Inflammatory macrophage (primary cell): ENCODE data around the gene TYMP.

ENCODE experiments used
- DNase-seq, 2 donors: peaks; one replicate each; pipeline ENCODE4 v3.0.0-alpha.2; 2020 to 2022
- total RNA-seq, 18 experiments: gene quantifications; one replicate each; lab custom pipeline; 2026; ENCODE audit warnings: mixed read lengths in 6 of 18, inconsistent platforms in 2 of 18; lab: John Stamatoyannopoulos, UW

Gene TYMP
- 88.5 to 402 (median 126) reads per million in 18 experiments for total RNA-seq

DNA sequence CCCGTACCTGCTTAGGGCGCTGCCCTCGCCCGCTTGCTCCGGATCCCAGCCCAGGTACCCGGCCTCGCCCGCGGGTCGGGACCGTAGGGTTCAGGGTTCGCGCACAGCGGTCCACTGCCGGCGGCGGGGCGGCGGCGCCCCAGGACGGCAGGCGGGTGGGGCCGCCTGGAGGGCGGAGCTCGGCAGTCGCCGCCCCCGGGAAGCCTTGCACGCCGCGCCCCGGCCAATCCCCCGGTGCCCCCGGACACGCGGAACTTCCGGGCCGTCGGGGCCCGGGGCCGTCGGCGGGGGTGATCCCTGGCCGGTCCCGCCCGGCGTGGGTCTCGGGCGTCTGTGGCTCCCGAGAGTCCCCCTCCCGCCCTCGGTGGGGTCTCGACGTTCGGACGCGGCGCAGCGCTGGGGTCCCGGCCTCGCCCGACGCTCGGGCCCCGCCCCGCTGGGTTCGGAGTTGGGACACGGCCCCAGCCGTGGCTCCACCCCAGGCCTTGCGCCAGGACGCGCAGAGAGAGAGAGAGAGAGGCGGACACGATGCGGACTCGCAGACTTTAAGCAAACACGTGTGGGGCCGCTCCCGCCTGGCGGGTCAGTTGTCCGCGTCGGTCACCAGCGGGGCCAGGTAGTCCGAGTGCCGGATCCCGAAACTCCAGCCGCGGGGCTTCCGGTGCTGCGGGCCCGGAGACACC, at the start of gene TYMP:
TYMP (minus strand) TSS at position 116 of the 683 bp plus-strand sequence. CDS start 303 bp downstream, outside the sequence.
- DNase-seq = peak; percentile 92 to 94

GRCh38 chr22:50578776-50579310, 49.0 kb upstream of the TYMP start:
- DNase-seq = no peak

DNA sequence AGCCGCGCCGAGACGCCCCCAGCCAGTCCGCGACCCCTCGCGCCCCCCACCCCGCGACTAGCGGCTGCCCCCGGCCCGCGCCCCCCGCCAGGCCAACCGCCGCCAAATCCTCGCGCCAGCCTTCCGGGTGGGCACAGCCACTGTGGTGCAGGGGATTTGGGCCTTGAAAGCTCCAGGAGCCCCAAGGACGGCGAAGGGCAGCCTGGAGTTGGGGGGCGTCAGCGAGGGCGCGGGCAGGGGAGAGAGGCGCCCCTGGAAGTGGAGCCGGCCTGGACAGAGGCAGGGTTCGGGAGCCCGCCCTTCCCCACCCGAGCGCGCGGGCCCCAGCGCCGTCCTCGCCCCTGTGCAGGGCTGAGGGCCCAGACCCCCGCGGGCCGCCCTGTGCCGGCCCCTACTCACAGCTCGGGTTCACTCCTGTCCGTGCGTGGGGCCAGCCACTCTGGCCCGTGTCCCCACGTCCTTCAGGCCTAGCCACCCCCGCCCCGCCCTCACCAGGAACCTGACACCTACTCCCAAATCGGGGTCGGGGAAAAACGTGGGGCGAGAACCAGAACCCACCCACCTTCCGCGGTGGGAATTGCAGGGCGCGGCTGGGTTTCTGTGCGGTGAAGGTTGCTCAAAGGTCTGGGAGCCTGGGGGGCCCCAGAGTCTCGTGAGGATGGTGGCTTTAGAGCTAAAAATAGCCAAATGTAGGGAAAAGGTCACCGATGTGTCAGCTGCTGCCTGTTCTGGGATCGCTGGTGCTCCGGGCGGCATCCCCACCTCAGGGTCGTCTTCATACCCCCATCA, 48.4 kb upstream of the TYMP start, which contains the start of gene CPT1B:
CPT1B (minus strand) TSS at position 441 of the 789 bp plus-strand sequence. CDS start 512 bp downstream, outside the sequence.
- DNase-seq = peak in 1 of 2 donors; percentile 15

GRCh38 chr22:50577697-50577986, 47.8 kb upstream of the TYMP start:
- DNase-seq = no peak

DNA sequence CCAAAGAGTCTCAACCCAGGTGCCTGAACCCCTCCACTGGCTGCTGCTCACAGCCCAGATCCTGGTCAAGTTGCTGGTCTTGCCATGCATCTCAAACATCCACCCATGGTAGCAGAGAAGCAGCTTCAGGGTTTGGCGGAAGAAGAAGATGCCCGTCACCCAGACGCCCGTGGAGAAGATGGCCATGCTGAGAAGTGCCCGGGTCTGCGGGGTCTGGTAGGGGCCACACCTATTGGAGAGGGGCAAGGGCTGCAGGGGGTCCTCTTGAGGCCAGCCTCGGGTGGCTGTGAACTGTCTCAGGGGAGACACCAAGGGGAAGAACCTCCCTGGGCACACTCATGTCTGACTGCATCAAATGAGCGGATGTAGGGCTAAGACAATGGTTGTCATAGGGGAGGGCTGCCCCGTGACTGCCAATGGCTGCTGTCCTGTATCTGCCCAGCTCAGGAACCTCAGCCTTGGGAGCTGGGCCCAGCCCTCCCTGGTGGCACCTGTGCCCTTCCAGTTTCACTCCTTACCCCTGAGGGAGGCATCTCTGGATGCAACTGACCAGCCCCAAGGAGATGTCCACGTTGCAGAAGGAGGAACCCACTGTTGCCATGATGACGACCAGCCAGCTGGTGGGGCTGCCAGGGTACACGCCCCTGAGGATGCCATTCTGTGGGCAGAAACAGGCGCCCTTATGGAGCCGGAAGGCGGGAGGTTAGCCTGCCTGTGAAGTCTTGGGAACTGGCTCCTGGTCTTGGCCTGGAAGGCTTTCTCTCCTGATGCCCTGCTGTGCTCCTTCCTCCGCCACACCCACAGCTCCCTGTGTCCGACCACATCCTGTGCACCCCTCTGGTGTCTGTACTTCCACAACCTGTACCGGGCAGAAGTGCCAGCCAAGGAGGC, 47.2 kb upstream of the TYMP start:
- peak in 1 of 2 donors; percentile 9 for DNase-seq

GRCh38 chr22:50576070-50576469, 46.3 kb upstream of the TYMP start:
- DNase-seq = peak in 1 of 2 donors; percentile 27

GRCh38 chr22:50575426-50575941, 45.7 kb upstream of the TYMP start:
- no peak for DNase-seq

DNA sequence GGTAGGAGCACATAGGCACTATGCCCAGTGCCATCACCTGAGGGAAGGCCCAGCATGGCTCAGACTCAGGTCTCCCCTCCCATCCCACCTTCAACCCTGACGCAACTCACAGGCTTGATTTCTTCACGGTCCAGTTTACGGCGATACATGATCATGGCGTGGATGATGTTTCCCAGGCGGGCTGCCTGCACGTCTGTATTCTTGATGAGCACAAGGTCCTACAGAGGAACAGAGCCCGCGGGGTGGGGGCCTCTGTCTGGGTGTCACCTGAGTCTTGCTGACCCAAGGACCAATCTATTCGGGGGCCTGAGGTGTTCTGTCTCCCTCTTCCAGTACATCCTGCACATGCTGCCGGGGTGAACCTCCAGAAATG, 44.6 kb upstream of the TYMP start:
- no peak for DNase-seq

GRCh38 chr22:50573491-50574382, 43.9 kb upstream of the TYMP start:
- no peak for DNase-seq

DNA sequence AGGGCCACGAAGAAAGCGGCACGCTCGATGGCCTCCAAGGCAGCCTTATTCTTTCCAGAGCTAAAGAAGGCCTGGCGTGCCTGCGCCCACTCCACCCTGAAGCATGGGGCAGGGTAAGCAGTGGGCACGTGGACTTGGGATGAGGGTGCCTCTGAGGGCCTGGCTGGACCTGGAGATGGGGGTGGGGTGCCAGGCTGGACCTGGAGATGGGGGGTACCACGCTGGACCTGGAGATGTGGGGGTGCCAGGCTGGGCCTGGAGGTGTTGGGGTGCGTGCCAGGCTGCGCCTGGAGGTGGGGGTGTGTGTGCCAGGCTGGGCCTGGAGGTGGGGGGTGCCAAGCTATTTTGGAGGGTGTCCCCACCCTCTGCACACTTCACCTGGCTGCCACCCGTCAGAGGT, 43.2 kb upstream of the TYMP start:
- DNase-seq = no peak

GRCh38 chr22:50571264-50572175, 41.7 kb upstream of the TYMP start:
- no peak for DNase-seq

DNA sequence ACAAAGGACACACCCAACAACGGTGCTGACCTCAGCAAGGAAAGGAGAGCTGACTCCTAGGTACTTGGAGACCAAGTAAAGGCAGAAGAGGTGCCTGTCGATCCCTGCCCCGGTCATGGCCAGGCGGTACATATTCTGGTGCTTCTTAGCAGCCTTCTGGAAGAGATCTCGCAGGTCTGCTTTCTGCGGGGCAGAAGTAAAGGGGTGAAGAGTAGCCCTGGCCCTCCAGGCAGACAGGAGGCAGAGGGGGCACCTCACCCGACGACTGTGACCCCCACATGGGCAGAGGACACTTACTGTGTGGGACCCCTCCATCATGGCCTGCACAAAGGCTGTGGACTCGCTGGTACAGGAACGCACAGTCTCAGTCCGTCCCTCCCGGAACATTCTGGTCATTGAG, 41.0 kb upstream of the TYMP start:
- DNase-seq = no peak

- no peak for DNase-seq
These were observed 40.2 kb upstream of the TYMP start for GRCh38 chr22:50569896-50570535.

- no peak for DNase-seq
These were observed 39.2 kb upstream of the TYMP start for GRCh38 chr22:50569041-50569459.

DNA sequence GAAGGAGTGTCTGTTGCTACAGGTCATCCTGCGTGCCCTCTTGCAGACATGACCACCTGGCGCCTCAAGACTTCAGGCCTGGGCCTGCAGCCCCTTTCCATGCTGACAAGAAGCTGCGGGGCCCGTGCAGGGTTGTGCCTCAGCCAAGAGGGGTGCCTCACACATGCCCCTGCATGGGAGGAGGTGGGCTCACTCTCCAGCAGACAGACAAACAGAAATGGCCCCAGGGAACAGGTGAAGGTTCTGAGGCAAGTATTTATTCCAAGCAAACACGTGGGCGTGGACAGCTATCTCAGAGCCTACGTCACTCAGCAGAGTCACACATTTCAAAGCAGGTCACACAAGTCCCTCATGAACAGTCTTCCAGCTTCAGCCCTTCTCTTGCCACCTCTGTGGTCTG, 38.8 kb upstream of the TYMP start:
- DNase-seq = no peak

GRCh38 chr22:50567721-50568252, 38.0 kb upstream of the TYMP start:
- DNase-seq = no peak

DNA sequence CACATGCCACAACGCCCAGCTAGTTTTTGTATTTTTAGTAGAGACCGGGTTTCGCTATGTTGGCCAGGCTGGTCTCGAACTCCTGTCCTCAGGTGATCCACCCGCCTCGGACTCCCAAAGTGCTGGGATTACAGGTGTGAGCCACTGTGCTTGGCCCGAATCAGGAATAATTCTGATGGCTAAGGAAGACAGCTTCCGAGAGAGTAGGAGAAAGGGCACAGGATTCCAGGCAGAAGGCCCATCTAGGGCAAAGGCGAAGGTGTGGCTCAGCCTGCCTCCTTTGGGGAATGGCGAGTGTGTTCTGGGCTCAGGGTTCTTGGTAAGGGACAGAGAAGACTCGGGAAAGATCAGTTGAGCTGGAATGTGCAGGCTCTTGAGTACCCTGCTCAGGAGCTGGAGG, 34.5 kb upstream of the TYMP start:
- no peak for DNase-seq

- peak in 1 of 2 donors; percentile 23 for DNase-seq
These were observed 33.8 kb upstream of the TYMP start for GRCh38 chr22:50563413-50564160.
